Measurements from ENCODE around the gene NSMF. TPM values are rescaled to one million over a fixed set of nuclear protein-coding genes. Genes with fewer than 3 reads are reported as not detected.

NSMF gene
- total RNA-seq, 1 experiment from 2014 or later, result 52.7 TPM

DNA sequence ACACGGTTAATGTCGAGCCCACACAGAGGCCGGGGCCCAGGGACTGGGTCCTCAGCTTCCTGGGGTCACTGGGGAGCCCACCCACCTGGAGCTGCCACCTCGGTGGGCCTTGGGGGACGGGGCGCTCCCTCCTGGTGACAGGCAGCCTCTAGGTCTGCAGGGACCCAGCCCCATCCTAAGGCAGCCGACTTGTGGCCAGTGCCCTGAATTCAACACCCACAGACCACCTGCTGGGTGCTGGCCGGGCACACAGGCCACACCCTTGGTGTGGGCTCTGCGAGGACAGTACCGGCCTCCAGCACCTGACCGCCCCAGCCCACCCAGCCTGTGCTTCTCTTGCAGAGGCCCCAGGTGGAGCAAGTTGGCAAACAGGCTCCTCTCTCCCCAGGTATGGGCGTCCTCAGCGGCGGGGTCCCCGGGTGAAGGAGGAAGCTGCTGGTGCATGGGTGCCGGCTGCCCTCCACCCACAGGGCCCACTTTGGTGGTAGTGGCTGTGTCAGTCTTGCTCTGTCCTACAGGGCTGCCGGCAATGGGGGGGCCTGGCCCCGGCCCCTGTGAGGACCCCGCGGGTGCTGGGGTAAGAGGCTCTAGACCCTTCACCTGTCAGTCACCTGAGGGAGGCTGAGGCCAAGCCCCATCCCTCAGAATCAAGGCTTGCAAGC, 26.3 kb downstream of the NSMF start:
- ChIA-PET CTCF (interaction anchor here (0.7 kb wide), 1 partner anchor 208 kb away, joined by 7 read pairs; the partner anchor contains the start of gene CYSRT1), POLR2A (ENCODE audit: low non-redundant PET) (no interaction called here)
- BruUV-seq (replicated peaks), result no TSS peak
- Histone ChIP-seq H3K27me3 (replicated peaks; ENCODE audit: insufficient read depth, low read depth, low read length, poor library complexity) (no peaks in the 10 kb centered on the region), H3K4me3 (ENCODE audit: low read depth, low read length, poor library complexity, severe bottlenecking) (no peak overlapping the region), H3K4me1 (ENCODE audit: insufficient read depth, low read length, poor library complexity, severe bottlenecking) (no peaks in the 10 kb centered on the region), H3K9me3 (ENCODE audit: low read depth, low read length, poor library complexity, severe bottlenecking) (no peaks in the 10 kb centered on the region), H3K27ac (ENCODE audit: low read depth, low read length, poor library complexity, severe bottlenecking) (no peak overlapping the region), H3K36me3 (ENCODE audit: insufficient read depth, low read length, poor library complexity, severe bottlenecking) (no peaks in the 10 kb centered on the region)
- DNase-seq (ENCODE audit: low spot score), result no peak
- intact Hi-C loops (cut with micrococcal nuclease; ENCODE audit: unreplicated experiment), result no loop called here
- TF ChIP-seq, protein P1, sequence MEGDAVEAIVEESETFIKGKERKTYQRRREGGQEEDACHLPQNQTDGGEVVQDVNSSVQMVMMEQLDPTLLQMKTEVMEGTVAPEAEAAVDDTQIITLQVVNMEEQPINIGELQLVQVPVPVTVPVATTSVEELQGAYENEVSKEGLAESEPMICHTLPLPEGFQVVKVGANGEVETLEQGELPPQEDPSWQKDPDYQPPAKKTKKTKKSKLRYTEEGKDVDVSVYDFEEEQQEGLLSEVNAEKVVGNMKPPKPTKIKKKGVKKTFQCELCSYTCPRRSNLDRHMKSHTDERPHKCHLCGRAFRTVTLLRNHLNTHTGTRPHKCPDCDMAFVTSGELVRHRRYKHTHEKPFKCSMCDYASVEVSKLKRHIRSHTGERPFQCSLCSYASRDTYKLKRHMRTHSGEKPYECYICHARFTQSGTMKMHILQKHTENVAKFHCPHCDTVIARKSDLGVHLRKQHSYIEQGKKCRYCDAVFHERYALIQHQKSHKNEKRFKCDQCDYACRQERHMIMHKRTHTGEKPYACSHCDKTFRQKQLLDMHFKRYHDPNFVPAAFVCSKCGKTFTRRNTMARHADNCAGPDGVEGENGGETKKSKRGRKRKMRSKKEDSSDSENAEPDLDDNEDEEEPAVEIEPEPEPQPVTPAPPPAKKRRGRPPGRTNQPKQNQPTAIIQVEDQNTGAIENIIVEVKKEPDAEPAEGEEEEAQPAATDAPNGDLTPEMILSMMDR (conservative IDR thresholded peaks at IDR 0.05; ENCODE audit: low read depth, low read length), result no peak
- TF ChIP-seq EZH2 (IDR thresholded peaks at IDR 0.05; ENCODE audit: borderline replicate concordance, low read depth, low read length, poor library complexity, severe bottlenecking), result no peak

DNA sequence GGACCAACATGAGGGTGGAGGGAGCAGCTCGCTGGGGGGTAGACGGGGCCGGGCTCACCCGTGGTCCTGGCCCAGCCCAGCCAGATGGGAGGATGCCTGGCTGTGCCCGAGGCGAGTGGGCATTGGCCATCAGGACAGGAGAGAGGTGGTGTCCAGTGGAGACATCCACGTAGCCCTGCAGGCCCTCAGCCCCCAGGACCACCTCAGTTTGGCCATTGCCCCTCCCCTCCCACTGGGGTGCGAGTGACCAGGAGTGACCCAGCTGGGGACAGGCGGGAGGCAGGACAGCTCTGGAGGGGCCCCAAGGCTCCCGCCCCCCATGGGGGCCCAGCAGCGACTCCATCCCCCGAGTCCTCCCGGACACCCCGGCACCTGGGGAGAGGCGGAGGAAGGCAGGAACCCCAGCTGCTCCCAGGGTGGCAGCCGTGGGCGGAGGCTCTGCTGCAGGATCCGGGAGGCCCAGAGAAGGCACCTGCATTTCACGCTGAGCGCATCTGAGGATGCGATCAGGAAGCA, 27.7 kb downstream of the NSMF start:
- Histone ChIP-seq H3K9me3 (ENCODE audit: low read depth, low read length, poor library complexity, severe bottlenecking) (no peaks in the 10 kb centered on the region), H3K27me3 (replicated peaks; ENCODE audit: insufficient read depth, low read depth, low read length, poor library complexity) (no peaks in the 10 kb centered on the region), H3K4me1 (ENCODE audit: insufficient read depth, low read length, poor library complexity, severe bottlenecking) (no peaks in the 10 kb centered on the region), H3K4me3 (ENCODE audit: low read depth, low read length, poor library complexity, severe bottlenecking) (no peak overlapping the region), H3K36me3 (ENCODE audit: insufficient read depth, low read length, poor library complexity, severe bottlenecking) (no peaks in the 10 kb centered on the region), H3K27ac (ENCODE audit: low read depth, low read length, poor library complexity, severe bottlenecking) (no peak overlapping the region)
- no TSS peak for BruUV-seq (replicated peaks)
- no peak for TF ChIP-seq EZH2 (IDR thresholded peaks at IDR 0.05; ENCODE audit: borderline replicate concordance, low read depth, low read length, poor library complexity, severe bottlenecking)
- TF ChIP-seq, protein P1 (conservative IDR thresholded peaks at IDR 0.05; ENCODE audit: low read depth, low read length), result no peak
- ChIA-PET POLR2A (ENCODE audit: low non-redundant PET) (no interaction called here), CTCF (no interaction called here)
- intact Hi-C loops (cut with micrococcal nuclease; ENCODE audit: unreplicated experiment), result no loop called here
- no peak for DNase-seq (ENCODE audit: low spot score)

DNA sequence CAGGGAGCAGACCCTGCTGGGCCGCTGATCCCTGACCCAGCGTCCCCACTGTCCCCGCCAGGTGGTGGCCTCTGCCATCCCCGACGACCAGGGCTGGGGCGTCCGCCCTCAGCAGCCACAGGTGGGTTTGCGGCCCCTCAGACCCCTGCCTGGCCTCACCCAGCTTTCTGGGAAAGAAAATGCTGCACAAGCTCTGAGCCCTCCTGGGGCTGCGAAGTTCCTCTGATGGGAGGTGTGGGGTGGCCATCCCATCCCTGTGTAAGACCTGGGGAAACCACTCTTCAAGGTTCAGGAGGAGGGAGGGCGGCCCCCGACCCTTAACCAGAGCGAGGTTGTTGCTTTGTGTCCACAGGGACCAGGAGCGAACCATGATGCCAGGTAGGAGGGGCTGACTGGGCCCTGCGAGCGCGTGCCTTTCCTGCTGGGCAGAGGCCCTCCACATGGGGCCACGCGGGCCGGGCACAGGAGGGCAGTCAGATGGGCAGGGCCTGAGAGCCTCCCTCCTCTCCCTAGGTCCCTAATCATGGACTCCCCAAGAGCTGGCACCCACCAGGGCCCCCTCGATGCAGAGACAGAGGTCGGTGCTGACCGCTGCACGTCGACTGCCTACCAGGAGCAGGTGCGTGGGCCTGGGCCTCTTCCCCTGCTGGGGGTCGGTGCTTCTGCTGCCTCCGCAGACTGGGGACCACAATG, 28.3 kb downstream of the NSMF start:
- H3K27ac ChIP-seq (ENCODE audit: low read depth, low read length, poor library complexity, severe bottlenecking), result no peak overlapping the region
- no peak for TF ChIP-seq EZH2 (IDR thresholded peaks at IDR 0.05; ENCODE audit: borderline replicate concordance, low read depth, low read length, poor library complexity, severe bottlenecking)
- TF ChIP-seq, protein P1 (conservative IDR thresholded peaks at IDR 0.05; ENCODE audit: low read depth, low read length), result no peak
- POLR2A ChIA-PET (ENCODE audit: low non-redundant PET), result no interaction called here
- no peaks in the 10 kb centered on the region for H3K36me3 ChIP-seq (ENCODE audit: insufficient read depth, low read length, poor library complexity, severe bottlenecking)
- H3K4me3 ChIP-seq (ENCODE audit: low read depth, low read length, poor library complexity, severe bottlenecking), result no peak overlapping the region
- CTCF ChIA-PET, result no interaction called here
- H3K9me3 ChIP-seq (ENCODE audit: low read depth, low read length, poor library complexity, severe bottlenecking), result no peaks in the 10 kb centered on the region
- H3K27me3 ChIP-seq (replicated peaks; ENCODE audit: insufficient read depth, low read depth, low read length, poor library complexity), result no peaks in the 10 kb centered on the region
- BruUV-seq (replicated peaks), result no TSS peak
- DNase-seq (ENCODE audit: low spot score), result no peak
- no peaks in the 10 kb centered on the region for H3K4me1 ChIP-seq (ENCODE audit: insufficient read depth, low read length, poor library complexity, severe bottlenecking)
- intact Hi-C loops (cut with micrococcal nuclease; ENCODE audit: unreplicated experiment), result no loop called here
